Immature natural killer cell (primary cell): ENCODE results near the gene RPL6. TPM values are rescaled to one million over a fixed set of nuclear protein-coding genes. Genes with fewer than 3 reads are reported as not detected.

Source experiments
- polyA plus RNA-seq, 3 donors: library from polyadenylated mRNA; unstranded; fragments of 300-500 nt; fragmentation: Illumina TruSeq; gene quantifications; one replicate each; pipeline ENCODE4 v1.2.3, GENCODE V29; 2021

RPL6 gene
- polyA plus RNA-seq, 3 donors from 2014 or later: 212 to 435 (median 395) TPM

Other genes starting within 250 kb of the RPL6 start
- 1 to 10 TPM in 2 of 3 donors, under 1 TPM in 1; 0.76 to 8.5 (median 2.6) TPM for gene HECTD4, start 27.2 kb downstream of the RPL6 start, polyA plus RNA-seq
- gene PTPN11, start 9.3 kb upstream of the RPL6 start, polyA plus RNA-seq: 10 to 100 TPM; 53.7 to 85.4 (median 58.2) TPM